Measurements from ENCODE around the gene PA2G4. TPM values are rescaled to one million over a fixed set of nuclear protein-coding genes. Genes with fewer than 3 reads are reported as not detected.

The PA2G4 gene
- total and polyA plus RNA-seq, 10 of the 15 experiments (the other 5 are each of a cell fraction or from before 2014, with no cell fraction given): 148 to 514 (median 406) TPM

DNA sequence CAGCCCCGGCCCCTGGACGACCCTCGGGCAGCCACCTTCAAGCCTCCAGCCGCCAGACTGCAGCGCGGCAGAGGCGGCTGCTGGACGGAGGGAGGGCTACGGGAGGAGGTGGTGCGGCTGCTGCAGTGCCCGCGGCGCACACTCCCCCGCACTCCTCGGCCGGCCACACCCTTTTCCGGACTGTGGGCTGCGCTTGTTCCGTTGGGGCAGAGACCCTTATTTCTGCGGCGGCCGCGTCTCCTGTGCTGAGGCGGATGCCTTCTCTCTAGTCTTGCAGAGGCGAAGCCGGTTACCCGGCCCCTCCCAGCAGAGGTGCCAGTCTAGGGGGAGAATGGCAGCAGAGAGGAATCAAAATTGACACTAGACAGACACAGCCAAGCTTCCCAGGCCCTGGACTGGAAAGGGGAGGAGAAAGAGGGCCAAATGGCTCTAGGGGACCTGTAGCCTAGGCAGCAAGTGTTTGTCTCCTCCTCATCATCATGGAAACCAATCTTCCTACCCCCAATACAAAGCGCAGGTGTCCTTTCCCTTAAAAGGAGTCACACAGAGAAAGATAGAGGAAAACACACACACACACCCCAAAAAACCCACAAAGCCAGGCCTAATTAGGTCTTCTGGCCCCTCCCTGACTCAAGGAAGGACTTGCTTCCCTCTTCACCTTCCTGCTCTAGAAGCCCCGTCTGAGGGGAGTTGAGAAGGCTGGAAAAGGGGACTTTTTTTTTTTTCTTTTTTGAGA is 25.0 kb downstream of the PA2G4 start:
- H3K4me3 ChIP-seq: peak overlapping the region; percentile 93
- FAIRE-seq (no peak), ATAC-seq (peak; percentile 72), DNase-seq (ENCODE audit: low read depth, low spot score) (no peak)
- intact Hi-C loops (cut with micrococcal nuclease; ENCODE audit: unreplicated experiment): loop anchor here (5.0 to 10.0 kb wide), 2 partner anchors 338 to 515 kb away; partner anchors contain the start of genes ATP5F1B and SPRYD4
- peak overlapping the region; percentile 54 for H2AFZ ChIP-seq (ENCODE audit: control insufficient read depth, low read depth, low read length)
- in situ Hi-C loops (cut with MboI): no loop called here
- CTCF ChIA-PET: interaction anchor here (0.9 to 10.3 kb wide), 5 partner anchors 14 to 93 kb away, joined by 4 to 129 read pairs (median 14); partner anchors contain the start of genes PA2G4, RNF41 and SMARCC2
- H3K9ac ChIP-seq (ENCODE audit: control insufficient read depth, insufficient read depth, low read length): peak overlapping the region; percentile 78
- no peaks in the 10 kb centered on the region for H4K20me1 ChIP-seq (ENCODE audit: control insufficient read depth, insufficient read depth)
- no peaks in the 10 kb centered on the region for H3K27me3 ChIP-seq (replicated peaks in 1 of 2; ENCODE audit: control insufficient read depth in 2 of 2, insufficient read depth in 2 of 2, low read length in 1 of 2)
- H3K4me1 ChIP-seq (ENCODE audit: control insufficient read depth, insufficient read depth, low read length): peaks cover 24% of the 10 kb centered on the region
- no TSS peak for BruUV-seq (replicated peaks)
- POLR2A ChIA-PET: interaction anchor here (0.9 to 4.5 kb wide), 4 partner anchors 12 to 92 kb away, joined by 4 to 44 read pairs (median 18); partner anchors contain the start of genes RNF41 and SMARCC2
- H3K4me2 ChIP-seq (ENCODE audit: control insufficient read depth, insufficient read depth): peak overlapping the region; percentile 98
- RAD21 ChIA-PET (ENCODE audit: unreplicated experiment): interaction anchor here (3.0 to 6.8 kb wide), 2 partner anchors 23 to 59 kb away, joined by 10 to 98 read pairs; partner anchors contain the start of genes MYL6B and SMARCC2
- peaks cover 21% of the 10 kb centered on the region for H3K79me2 ChIP-seq (ENCODE audit: control insufficient read depth, insufficient read depth, low read length)
- peaks cover 14 to 16% of the 10 kb centered on the region in 2 experiments for H3K36me3 ChIP-seq (ENCODE audit: control insufficient read depth in 2 of 2, insufficient read depth in 2 of 2, low read length in 1 of 2)
- peak overlapping the region; percentile 55 for H3K27ac ChIP-seq (ENCODE audit: control insufficient read depth, insufficient read depth)
- H3K9me3 ChIP-seq (replicated peaks; ENCODE audit: control insufficient read depth, insufficient read depth, low read length): no peaks in the 10 kb centered on the region
- SMC1A ChIA-PET (ENCODE audit: uncharacterized antibody, unreplicated experiment): interaction anchor here (0.9 to 4.8 kb wide), 6 partner anchors 10 to 93 kb away, joined by 3 to 68 read pairs (median 8); partner anchors contain the start of genes RNF41, SMARCC2 and ZC3H10
- WGBS (ENCODE audit: insufficient coverage, insufficient replicate concordance, low lambda C conversion rate, missing lambda C conversion rate): under 1% methylated on average over 29 of the region's 29 CpGs
- TF ChIP-seq, protein P1, sequence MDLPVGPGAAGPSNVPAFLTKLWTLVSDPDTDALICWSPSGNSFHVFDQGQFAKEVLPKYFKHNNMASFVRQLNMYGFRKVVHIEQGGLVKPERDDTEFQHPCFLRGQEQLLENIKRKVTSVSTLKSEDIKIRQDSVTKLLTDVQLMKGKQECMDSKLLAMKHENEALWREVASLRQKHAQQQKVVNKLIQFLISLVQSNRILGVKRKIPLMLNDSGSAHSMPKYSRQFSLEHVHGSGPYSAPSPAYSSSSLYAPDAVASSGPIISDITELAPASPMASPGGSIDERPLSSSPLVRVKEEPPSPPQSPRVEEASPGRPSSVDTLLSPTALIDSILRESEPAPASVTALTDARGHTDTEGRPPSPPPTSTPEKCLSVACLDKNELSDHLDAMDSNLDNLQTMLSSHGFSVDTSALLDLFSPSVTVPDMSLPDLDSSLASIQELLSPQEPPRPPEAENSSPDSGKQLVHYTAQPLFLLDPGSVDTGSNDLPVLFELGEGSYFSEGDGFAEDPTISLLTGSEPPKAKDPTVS (IDR thresholded peaks at IDR 0.05; ENCODE audit: low read depth, low read length): no peak
- no peak for TF ChIP-seq STAT3 (IDR thresholded peaks at IDR 0.05; ENCODE audit: low read depth, low read length)
- no peak for TF ChIP-seq MTA2 (IDR thresholded peaks at IDR 0.05; ENCODE audit: low read depth)
- no peak for TF ChIP-seq TBL1XR1 (IDR thresholded peaks at IDR 0.05; ENCODE audit: low read depth, low read length)
- TF ChIP-seq TAF1 (IDR thresholded peaks at IDR 0.05; ENCODE audit: borderline replicate concordance, low read depth, low read length): peak; percentile 9; the same call in 1 of the 2 replicates
- TF ChIP-seq, protein P2, sequence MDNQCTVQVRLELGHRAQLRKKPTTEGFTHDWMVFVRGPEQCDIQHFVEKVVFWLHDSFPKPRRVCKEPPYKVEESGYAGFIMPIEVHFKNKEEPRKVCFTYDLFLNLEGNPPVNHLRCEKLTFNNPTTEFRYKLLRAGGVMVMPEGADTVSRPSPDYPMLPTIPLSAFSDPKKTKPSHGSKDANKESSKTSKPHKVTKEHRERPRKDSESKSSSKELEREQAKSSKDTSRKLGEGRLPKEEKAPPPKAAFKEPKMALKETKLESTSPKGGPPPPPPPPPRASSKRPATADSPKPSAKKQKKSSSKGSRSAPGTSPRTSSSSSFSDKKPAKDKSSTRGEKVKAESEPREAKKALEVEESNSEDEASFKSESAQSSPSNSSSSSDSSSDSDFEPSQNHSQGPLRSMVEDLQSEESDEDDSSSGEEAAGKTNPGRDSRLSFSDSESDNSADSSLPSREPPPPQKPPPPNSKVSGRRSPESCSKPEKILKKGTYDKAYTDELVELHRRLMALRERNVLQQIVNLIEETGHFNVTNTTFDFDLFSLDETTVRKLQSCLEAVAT (IDR thresholded peaks at IDR 0.05): 0 out of 2 replicates have a peak, but pooled peaks have one; percentile 20
- TF ChIP-seq, protein P3, sequence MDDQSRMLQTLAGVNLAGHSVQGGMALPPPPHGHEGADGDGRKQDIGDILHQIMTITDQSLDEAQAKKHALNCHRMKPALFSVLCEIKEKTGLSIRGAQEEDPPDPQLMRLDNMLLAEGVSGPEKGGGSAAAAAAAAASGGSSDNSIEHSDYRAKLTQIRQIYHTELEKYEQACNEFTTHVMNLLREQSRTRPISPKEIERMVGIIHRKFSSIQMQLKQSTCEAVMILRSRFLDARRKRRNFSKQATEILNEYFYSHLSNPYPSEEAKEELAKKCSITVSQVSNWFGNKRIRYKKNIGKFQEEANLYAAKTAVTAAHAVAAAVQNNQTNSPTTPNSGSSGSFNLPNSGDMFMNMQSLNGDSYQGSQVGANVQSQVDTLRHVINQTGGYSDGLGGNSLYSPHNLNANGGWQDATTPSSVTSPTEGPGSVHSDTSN (IDR thresholded peaks at IDR 0.05; ENCODE audit: insufficient replicate concordance, low read depth, low read length): no peak
- TF ChIP-seq ZNF24 (IDR thresholded peaks at IDR 0.05): no peak
- no peak for TF ChIP-seq HDAC2 (IDR thresholded peaks at IDR 0.05)
- TF ChIP-seq, protein P4, sequence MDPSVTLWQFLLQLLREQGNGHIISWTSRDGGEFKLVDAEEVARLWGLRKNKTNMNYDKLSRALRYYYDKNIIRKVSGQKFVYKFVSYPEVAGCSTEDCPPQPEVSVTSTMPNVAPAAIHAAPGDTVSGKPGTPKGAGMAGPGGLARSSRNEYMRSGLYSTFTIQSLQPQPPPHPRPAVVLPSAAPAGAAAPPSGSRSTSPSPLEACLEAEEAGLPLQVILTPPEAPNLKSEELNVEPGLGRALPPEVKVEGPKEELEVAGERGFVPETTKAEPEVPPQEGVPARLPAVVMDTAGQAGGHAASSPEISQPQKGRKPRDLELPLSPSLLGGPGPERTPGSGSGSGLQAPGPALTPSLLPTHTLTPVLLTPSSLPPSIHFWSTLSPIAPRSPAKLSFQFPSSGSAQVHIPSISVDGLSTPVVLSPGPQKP (IDR thresholded peaks at IDR 0.05; ENCODE audit: low read depth, low read length): 0 out of 2 replicates have a peak, but pooled peaks have one; percentile 45
- TF ChIP-seq SMARCA5 (IDR thresholded peaks at IDR 0.05): no peak
- TF ChIP-seq NFYB (IDR thresholded peaks at IDR 0.05; ENCODE audit: insufficient read depth, low read depth, low read length): no peak
- TF ChIP-seq, protein P5, sequence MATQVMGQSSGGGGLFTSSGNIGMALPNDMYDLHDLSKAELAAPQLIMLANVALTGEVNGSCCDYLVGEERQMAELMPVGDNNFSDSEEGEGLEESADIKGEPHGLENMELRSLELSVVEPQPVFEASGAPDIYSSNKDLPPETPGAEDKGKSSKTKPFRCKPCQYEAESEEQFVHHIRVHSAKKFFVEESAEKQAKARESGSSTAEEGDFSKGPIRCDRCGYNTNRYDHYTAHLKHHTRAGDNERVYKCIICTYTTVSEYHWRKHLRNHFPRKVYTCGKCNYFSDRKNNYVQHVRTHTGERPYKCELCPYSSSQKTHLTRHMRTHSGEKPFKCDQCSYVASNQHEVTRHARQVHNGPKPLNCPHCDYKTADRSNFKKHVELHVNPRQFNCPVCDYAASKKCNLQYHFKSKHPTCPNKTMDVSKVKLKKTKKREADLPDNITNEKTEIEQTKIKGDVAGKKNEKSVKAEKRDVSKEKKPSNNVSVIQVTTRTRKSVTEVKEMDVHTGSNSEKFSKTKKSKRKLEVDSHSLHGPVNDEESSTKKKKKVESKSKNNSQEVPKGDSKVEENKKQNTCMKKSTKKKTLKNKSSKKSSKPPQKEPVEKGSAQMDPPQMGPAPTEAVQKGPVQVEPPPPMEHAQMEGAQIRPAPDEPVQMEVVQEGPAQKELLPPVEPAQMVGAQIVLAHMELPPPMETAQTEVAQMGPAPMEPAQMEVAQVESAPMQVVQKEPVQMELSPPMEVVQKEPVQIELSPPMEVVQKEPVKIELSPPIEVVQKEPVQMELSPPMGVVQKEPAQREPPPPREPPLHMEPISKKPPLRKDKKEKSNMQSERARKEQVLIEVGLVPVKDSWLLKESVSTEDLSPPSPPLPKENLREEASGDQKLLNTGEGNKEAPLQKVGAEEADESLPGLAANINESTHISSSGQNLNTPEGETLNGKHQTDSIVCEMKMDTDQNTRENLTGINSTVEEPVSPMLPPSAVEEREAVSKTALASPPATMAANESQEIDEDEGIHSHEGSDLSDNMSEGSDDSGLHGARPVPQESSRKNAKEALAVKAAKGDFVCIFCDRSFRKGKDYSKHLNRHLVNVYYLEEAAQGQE (IDR thresholded peaks at IDR 0.05; ENCODE audit: low read depth, low read length): no peak
